Activated T-cell treated with anti-CD3 and anti-CD28 coated beads, Interleukin-2, amount 50 U/mL, for 4 hours (primary cell): ENCODE measurements around the gene CELA2B. TPM values are rescaled to one million over a fixed set of nuclear protein-coding genes. Genes with fewer than 3 reads are reported as not detected.
A peak's percentile ranks its signal among the peaks of the same experiment; 100 is the strongest.
"Not testable (repeated sequence)": the region's sequence is repeated elsewhere in the genome, so short reads cannot be mapped to it uniquely, and the experiment has no call there.

Source experiments
- ATAC-seq, 2 donors: fragments of 200-7000 bp; cut with Tn5 transposase; one replicate each; pipeline ENCODE4 v1.10.0; 2021
- DNase-seq: peaks from one replicate; pipeline ENCODE4 v3.0.0-alpha.2; 2020
- H3K27me3 Mint-ChIP-seq: one replicate; pipeline ENCODE4 v1.8.0; 2021; ENCODE audit warnings: low read depth, mixed read lengths
- H3K36me3 Mint-ChIP-seq: one replicate; pipeline ENCODE4 v1.8.0; 2022; ENCODE audit warnings: mixed read lengths; ENCODE audit not compliant: insufficient read depth
- H3K4me1 Mint-ChIP-seq: one replicate; pipeline ENCODE4 v1.8.0; 2021; ENCODE audit warnings: low read depth, mixed read lengths
- H3K4me3 Mint-ChIP-seq: one replicate; pipeline ENCODE4 v1.8.0; 2021; ENCODE audit warnings: mild to moderate bottlenecking, moderate library complexity, mixed read lengths
- H3K9me3 Mint-ChIP-seq: one replicate; pipeline ENCODE4 v1.8.0; 2021; ENCODE audit warnings: mixed read lengths
- total RNA-seq, 3 donors: library from RNA; stranded (reverse); gene quantifications; one replicate each; pipeline ENCODE4 v1.2.1, GENCODE V29; 2021

The CELA2B gene
- under 1 TPM in 1 of 3 donors, not detected in 2; 0.41 TPM for total RNA-seq

- H3K9me3 Mint-ChIP-seq = no peaks in the 10 kb centered on the region
- no peaks in the 10 kb centered on the region for H3K36me3 Mint-ChIP-seq
- H3K4me3 Mint-ChIP-seq = no peak within 1 kb of the TSS
- H3K4me1 Mint-ChIP-seq = no peaks in the 10 kb centered on the region
- no peak for ATAC-seq
- no peaks in the 10 kb centered on the region for H3K27me3 Mint-ChIP-seq
- DNase-seq = no peak
Observed at GRCh38 chr1:15475752-15476314, at the start of gene CELA2B. Gene CELA2B, plus strand, starts transcription at chr1:15476104. Its CDS starts 22 bp downstream, at chr1:15476126.

- DNase-seq = no peak
- Mint-ChIP-seq H3K9me3 (no peaks in the 10 kb centered on the region), H3K4me1 (peaks cover 4% of the 10 kb centered on the region), H3K27me3 (no peaks in the 10 kb centered on the region), H3K4me3 (no peak overlapping the region), H3K36me3 (peaks cover 7% of the 10 kb centered on the region)
- no peak for ATAC-seq
Observed at GRCh38 chr1:15426492-15427279, 49.2 kb upstream of the CELA2B start.

- ATAC-seq = no peak
- Mint-ChIP-seq H3K36me3 (peaks cover 7% of the 10 kb centered on the region), H3K4me1 (peaks cover 4% of the 10 kb centered on the region), H3K9me3 (no peaks in the 10 kb centered on the region), H3K4me3 (no peak overlapping the region), H3K27me3 (no peaks in the 10 kb centered on the region)
- no peak for DNase-seq
Observed at GRCh38 chr1:15427280-15427666, 48.6 kb upstream of the CELA2B start.

- ATAC-seq, DNase-seq, H3K36me3 Mint-ChIP-seq, H3K4me1 Mint-ChIP-seq, H3K9me3 Mint-ChIP-seq, H3K4me3 Mint-ChIP-seq, H3K27me3 Mint-ChIP-seq: not testable (repeated sequence)
Observed at GRCh38 chr1:15428252-15428651, 47.7 kb upstream of the CELA2B start.

- H3K36me3 Mint-ChIP-seq = peaks cover 7% of the 10 kb centered on the region
- DNase-seq (no peak), ATAC-seq (no peak)
- peaks cover 4% of the 10 kb centered on the region for H3K4me1 Mint-ChIP-seq
- H3K27me3 Mint-ChIP-seq = no peaks in the 10 kb centered on the region
- no peaks in the 10 kb centered on the region for H3K9me3 Mint-ChIP-seq
- no peak overlapping the region for H3K4me3 Mint-ChIP-seq
Observed at GRCh38 chr1:15428815-15429435, 47.0 kb upstream of the CELA2B start.

GRCh38 chr1:15429701-15430149 is 46.2 kb upstream of the CELA2B start:
- Mint-ChIP-seq H3K27me3 (no peaks in the 10 kb centered on the region), H3K9me3 (no peaks in the 10 kb centered on the region), H3K4me1 (peaks cover 2% of the 10 kb centered on the region), H3K4me3 (no peak overlapping the region), H3K36me3 (peaks cover 7% of the 10 kb centered on the region)
- no peak for ATAC-seq
- DNase-seq = no peak

GRCh38 chr1:15430787-15431570 is 44.9 kb upstream of the CELA2B start:
- no peaks in the 10 kb centered on the region for H3K9me3 Mint-ChIP-seq
- ATAC-seq (peak; percentile 73 to 79), DNase-seq (peak; percentile 80)
- H3K4me3 Mint-ChIP-seq = no peak overlapping the region
- H3K36me3 Mint-ChIP-seq = peaks cover 7% of the 10 kb centered on the region
- H3K27me3 Mint-ChIP-seq = no peaks in the 10 kb centered on the region
- H3K4me1 Mint-ChIP-seq = peaks cover 2% of the 10 kb centered on the region

GRCh38 chr1:15431571-15431948 is 44.3 kb upstream of the CELA2B start:
- peaks cover 2% of the 10 kb centered on the region for H3K4me1 Mint-ChIP-seq
- H3K4me3 Mint-ChIP-seq = no peak overlapping the region
- ATAC-seq = no peak
- peaks cover 4% of the 10 kb centered on the region for H3K36me3 Mint-ChIP-seq
- DNase-seq = no peak
- no peaks in the 10 kb centered on the region for H3K9me3 Mint-ChIP-seq
- no peaks in the 10 kb centered on the region for H3K27me3 Mint-ChIP-seq

- no peaks in the 10 kb centered on the region for H3K9me3 Mint-ChIP-seq
- H3K27me3 Mint-ChIP-seq = no peaks in the 10 kb centered on the region
- peaks cover 2% of the 10 kb centered on the region for H3K4me1 Mint-ChIP-seq
- H3K36me3 Mint-ChIP-seq = peaks cover 4% of the 10 kb centered on the region
- ATAC-seq (no peak), DNase-seq (no peak)
- no peak overlapping the region for H3K4me3 Mint-ChIP-seq
Observed at GRCh38 chr1:15432324-15432723, 43.6 kb upstream of the CELA2B start.

GRCh38 chr1:15433471-15433870 is 42.4 kb upstream of the CELA2B start:
- peaks cover 2% of the 10 kb centered on the region for H3K4me1 Mint-ChIP-seq
- ATAC-seq (no peak), DNase-seq (no peak)
- H3K27me3 Mint-ChIP-seq = no peaks in the 10 kb centered on the region
- peaks cover 2% of the 10 kb centered on the region for H3K36me3 Mint-ChIP-seq
- H3K4me3 Mint-ChIP-seq = no peak overlapping the region
- H3K9me3 Mint-ChIP-seq = no peaks in the 10 kb centered on the region

- not testable (repeated sequence) for H3K9me3 Mint-ChIP-seq, H3K27me3 Mint-ChIP-seq, H3K4me1 Mint-ChIP-seq, H3K4me3 Mint-ChIP-seq, ATAC-seq, DNase-seq, H3K36me3 Mint-ChIP-seq
Observed at GRCh38 chr1:15434739-15435138, 41.2 kb upstream of the CELA2B start.

GRCh38 chr1:15435239-15436077 is 40.4 kb upstream of the CELA2B start:
- ATAC-seq = no peak
- no peaks in the 10 kb centered on the region for H3K36me3 Mint-ChIP-seq
- H3K4me3 Mint-ChIP-seq = no peak overlapping the region
- no peaks in the 10 kb centered on the region for H3K4me1 Mint-ChIP-seq
- no peaks in the 10 kb centered on the region for H3K27me3 Mint-ChIP-seq
- no peaks in the 10 kb centered on the region for H3K9me3 Mint-ChIP-seq
- no peak for DNase-seq

- no peaks in the 10 kb centered on the region for H3K9me3 Mint-ChIP-seq
- H3K4me1 Mint-ChIP-seq = no peaks in the 10 kb centered on the region
- no peaks in the 10 kb centered on the region for H3K27me3 Mint-ChIP-seq
- ATAC-seq (no peak), DNase-seq (no peak)
- H3K36me3 Mint-ChIP-seq = no peaks in the 10 kb centered on the region
- H3K4me3 Mint-ChIP-seq = no peak overlapping the region
Observed at GRCh38 chr1:15436881-15437442, 38.9 kb upstream of the CELA2B start.
